A673 (cell line): ENCODE results near the gene MAML1. TPM values are rescaled to one million over a fixed set of nuclear protein-coding genes. Genes with fewer than 3 reads are reported as not detected.

Experiments
- BruUV-seq: library from RNA; stranded (reverse); fragments of 400-500 nt; replicated peaks from 2 replicates; lab custom pipeline; 2021; lab: Mats Ljungman, UMichigan
- CTCF ChIA-PET: fragments of 300-600 bp; sonication (Branson Sonifier 250); formaldehyde crosslinking; loops from one replicate; lab custom pipeline; 2022; ENCODE audit warnings: antibody characterized with exemption; lab: Charles Lee
- POLR2A ChIA-PET: fragments of 300-600 bp; sonication (Branson Sonifier 250); formaldehyde crosslinking; loops from one replicate; lab custom pipeline; 2022; ENCODE audit warnings: antibody characterized with exemption; ENCODE audit not compliant: low non-redundant PET; lab: Charles Lee
- DNase-seq: peaks from one replicate; pipeline ENCODE4 v3.0.0-alpha.2; 2015; ENCODE audit warnings: low spot score
- H3K27ac ChIP-seq: fragments of 200-600 bp; sonication (generic); 2 replicates; pipeline ENCODE4 v1.5.1; 2016; ENCODE audit warnings: mixed run types, low read depth, mild to moderate bottlenecking, mixed read lengths, antibody characterized with exemption, low read length; ENCODE audit not compliant: poor library complexity, severe bottlenecking
- H3K27me3 ChIP-seq: fragments of 200-600 bp; sonication (generic); replicated peaks from 2 replicates; pipeline ENCODE4 v1.6.1; 2017; ENCODE audit warnings: mixed run types, low read depth, mild to moderate bottlenecking, mixed read lengths, antibody characterized with exemption, low read length; ENCODE audit not compliant: insufficient read depth, poor library complexity
- H3K36me3 ChIP-seq: fragments of 200-600 bp; sonication (generic); 2 replicates; pipeline ENCODE4 v1.6.1; 2016; ENCODE audit warnings: mixed run types, mild to moderate bottlenecking, mixed read lengths, antibody characterized with exemption, low read length; ENCODE audit not compliant: insufficient read depth, poor library complexity, severe bottlenecking
- H3K4me1 ChIP-seq: fragments of 200-600 bp; sonication (generic); 2 replicates; pipeline ENCODE4 v1.6.1; 2017; ENCODE audit warnings: mixed run types, mild to moderate bottlenecking, mixed read lengths, antibody characterized with exemption, low read length; ENCODE audit not compliant: insufficient read depth, poor library complexity, severe bottlenecking
- H3K4me3 ChIP-seq: fragments of 200-600 bp; sonication (generic); 2 replicates; pipeline ENCODE4 v1.5.1; 2016; ENCODE audit warnings: low read depth, mixed run types, mild to moderate bottlenecking, mixed read lengths, low read length; ENCODE audit not compliant: poor library complexity, severe bottlenecking
- H3K9me3 ChIP-seq: fragments of 200-600 bp; sonication (generic); 2 replicates; pipeline ENCODE4 v1.6.1; 2016; ENCODE audit warnings: mixed run types, low read depth, mild to moderate bottlenecking, mixed read lengths, antibody characterized with exemption, low read length; ENCODE audit not compliant: poor library complexity, severe bottlenecking
- CTCF ChIP-seq: fragments of 300-800, 200-600 bp; sonication (generic); conservative IDR thresholded peaks from 2 replicates; pipeline ENCODE4 v1.5.1; 2017; ENCODE audit warnings: low read depth, mild to moderate bottlenecking, antibody characterized with exemption, low read length, moderate library complexity, mixed read lengths
- EZH2 ChIP-seq: fragments of 200-600 bp; sonication (generic); IDR thresholded peaks from 2 replicates; pipeline ENCODE4 v1.6.1; 2017; ENCODE audit warnings: borderline replicate concordance, low read depth, mild to moderate bottlenecking, mixed read lengths, antibody characterized with exemption, low read length; ENCODE audit not compliant: poor library complexity, severe bottlenecking
- intact Hi-C: fragments of 100-400 bp; cut with micrococcal nuclease; formaldehyde crosslinking; loops from one replicate; pipeline ENCODE4 v1.10.0; 2022; ENCODE audit not compliant: unreplicated experiment
- total RNA-seq: library from RNA; stranded (reverse); gene quantifications from 2 replicates; pipeline ENCODE4 v1.2.3, GENCODE V29; 2021

The MAML1 gene
- total RNA-seq, 1 experiment from 2014 or later: 34.3 TPM

- no peak for TF ChIP-seq CTCF
- H3K27ac ChIP-seq: no peak overlapping the region
- ChIA-PET POLR2A (no interaction called here), CTCF (no interaction called here)
- no TSS peak for BruUV-seq
- no peaks in the 10 kb centered on the region for H3K4me1 ChIP-seq
- H3K36me3 ChIP-seq: peaks cover 21% of the 10 kb centered on the region
- H3K27me3 ChIP-seq: no peaks in the 10 kb centered on the region
- intact Hi-C loops: no loop called here
- H3K4me3 ChIP-seq: no peak overlapping the region
- no peak for DNase-seq
- H3K9me3 ChIP-seq: no peaks in the 10 kb centered on the region
Observed at GRCh38 chr5:179777456-179777855, 44.8 kb downstream of the MAML1 start.

GRCh38 chr5:179777909-179778308 lies 45.3 kb downstream of the MAML1 start:
- Histone ChIP-seq H3K36me3 (peaks cover 20% of the 10 kb centered on the region), H3K4me3 (no peak overlapping the region), H3K27me3 (no peaks in the 10 kb centered on the region), H3K9me3 (no peaks in the 10 kb centered on the region), H3K27ac (no peak overlapping the region), H3K4me1 (no peaks in the 10 kb centered on the region)
- intact Hi-C loops: no loop called here
- BruUV-seq: no TSS peak
- TF ChIP-seq EZH2 (no peak), CTCF (no peak)
- ChIA-PET CTCF (no interaction called here), POLR2A (no interaction called here)
- DNase-seq: no peak

- Histone ChIP-seq H3K27me3 (no peaks in the 10 kb centered on the region), H3K27ac (no peak overlapping the region), H3K9me3 (no peaks in the 10 kb centered on the region), H3K4me3 (no peak overlapping the region), H3K4me1 (no peaks in the 10 kb centered on the region), H3K36me3 (peaks cover 16% of the 10 kb centered on the region)
- no TSS peak for BruUV-seq
- intact Hi-C loops: no loop called here
- ChIA-PET POLR2A (no interaction called here), CTCF (no interaction called here)
- no peak for TF ChIP-seq CTCF
- TF ChIP-seq EZH2: no peak
- DNase-seq: no peak
Observed at GRCh38 chr5:179778591-179778990, 46.0 kb downstream of the MAML1 start.
